Muscle of leg (tissue), 11 donors: ENCODE results near the gene PCNX2. TPM values are rescaled to one million over a fixed set of nuclear protein-coding genes. Genes with fewer than 3 reads are reported as not detected.

Experiments
- DNase-seq: peaks from one replicate; pipeline ENCODE4 v3.0.0; 2013
- H3K27ac ChIP-seq: one replicate; pipeline ENCODE4 v1.5.1; 2013; ENCODE audit warnings: mild to moderate bottlenecking, low read length, control low read depth
- H3K27me3 ChIP-seq: one replicate; pipeline ENCODE4 v1.6.1; 2013; ENCODE audit warnings: low read length; ENCODE audit not compliant: control insufficient read depth, insufficient read depth
- H3K36me3 ChIP-seq: one replicate; pipeline ENCODE4 v1.6.1; 2013; ENCODE audit warnings: low read length; ENCODE audit not compliant: control insufficient read depth, insufficient read depth
- H3K4me1 ChIP-seq: one replicate; pipeline ENCODE4 v1.6.1; 2013; ENCODE audit warnings: low read length; ENCODE audit not compliant: control insufficient read depth, insufficient read depth
- H3K4me3 ChIP-seq: one replicate; pipeline ENCODE4 v1.5.1; 2013; ENCODE audit warnings: low read length, control low read depth
- H3K9me3 ChIP-seq: replicated peaks from 2 replicates; pipeline ENCODE4 v1.6.1; 2013; ENCODE audit warnings: low read depth, low read length; ENCODE audit not compliant: control insufficient read depth
- WGBS: methylation state at CpG from one replicate; pipeline ENCODE4 v1.1.5; 2013; ENCODE audit warnings: missing lambda C conversion rate; ENCODE audit not compliant: insufficient coverage; 5-methylcytosine and 5-hydroxymethylcytosine counted together
- polyA plus RNA-seq, 8 donors: library from polyadenylated mRNA; unstranded; fragments of 120-200 nt; gene quantifications; one replicate each; pipeline versions ENCODE4 v1.2.1 to v1.2.3, GENCODE V29; 2013; ENCODE audit warnings: inconsistent platforms in 1 of 8, low replicate concordance in 1 of 8; ENCODE audit not compliant: insufficient read length in 8 of 8, insufficient read depth in 1 of 8
- total RNA-seq: library from RNA; stranded (reverse); fragments of 120-200 nt; gene quantifications from one replicate; pipeline ENCODE4 v1.2.4, GENCODE V29; 2013

Gene PCNX2
- total and polyA plus RNA-seq, 9 donors, result 2.5 to 5.2 (median 3.9) TPM

DNA sequence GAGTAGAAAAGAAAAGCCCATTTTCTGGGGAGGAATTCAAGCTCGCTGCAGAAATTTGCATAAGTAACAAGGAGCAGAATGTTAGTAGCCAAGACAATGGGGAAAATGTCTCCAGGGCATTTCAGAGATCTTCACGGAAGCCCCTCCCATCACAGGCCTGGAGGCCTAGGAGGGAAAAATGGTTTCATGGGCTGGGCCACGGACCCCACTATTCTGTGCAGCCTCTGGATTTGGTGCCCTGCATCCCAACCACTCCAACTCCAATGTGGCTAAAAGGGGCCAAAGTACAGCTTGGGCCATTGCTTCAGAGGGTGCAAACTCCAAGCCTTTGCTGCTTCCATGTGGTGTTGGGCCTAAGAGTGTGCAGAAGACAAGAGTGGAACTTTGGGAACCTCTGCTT, 302.0 kb downstream of the PCNX2 start:
- H3K27ac ChIP-seq, result no peak overlapping the region
- H3K9me3 ChIP-seq, result peaks cover 7% of the 10 kb centered on the region
- H3K4me3 ChIP-seq, result no peak overlapping the region
- H3K27me3 ChIP-seq, result no peaks in the 10 kb centered on the region
- WGBS, result 100% methylated on average over 1 of the region's 3 CpGs
- no peaks in the 10 kb centered on the region for H3K36me3 ChIP-seq
- DNase-seq, result no peak
- peaks cover 8% of the 10 kb centered on the region for H3K4me1 ChIP-seq

DNA sequence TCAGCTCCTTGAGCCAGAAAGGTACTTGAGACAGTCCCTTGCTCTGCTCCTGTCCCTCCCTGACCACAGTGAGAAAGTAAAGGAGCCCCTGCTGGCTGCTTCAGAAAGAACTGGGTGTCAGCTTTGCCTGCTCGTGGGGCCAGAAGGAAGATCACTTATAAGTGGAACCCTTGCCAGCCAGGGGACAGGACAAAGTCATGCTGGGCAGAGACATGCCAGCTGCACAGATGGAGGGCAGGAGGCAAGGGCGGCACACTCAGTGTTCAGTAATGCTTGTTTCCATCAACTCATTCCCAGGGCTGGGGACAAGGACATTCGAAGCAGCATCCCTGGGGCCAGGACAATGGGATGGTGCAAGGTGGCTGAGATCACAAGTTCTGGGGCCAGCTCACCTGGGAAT, 303.3 kb downstream of the PCNX2 start:
- peaks cover 8% of the 10 kb centered on the region for H3K4me1 ChIP-seq
- no peaks in the 10 kb centered on the region for H3K36me3 ChIP-seq
- no peak overlapping the region for H3K27ac ChIP-seq
- no peak for DNase-seq
- no peaks in the 10 kb centered on the region for H3K27me3 ChIP-seq
- H3K4me3 ChIP-seq, result no peak overlapping the region
- WGBS, result 79% methylated on average over 2 of the region's 3 CpGs
- peaks cover 7% of the 10 kb centered on the region for H3K9me3 ChIP-seq

- H3K4me1 ChIP-seq, result peaks cover 8% of the 10 kb centered on the region
- H3K27me3 ChIP-seq, result no peaks in the 10 kb centered on the region
- DNase-seq, result no peak
- H3K27ac ChIP-seq, result no peak overlapping the region
- no peaks in the 10 kb centered on the region for H3K36me3 ChIP-seq
- H3K9me3 ChIP-seq, result peaks cover 7% of the 10 kb centered on the region
- 37% methylated on average over 3 of the region's 7 CpGs for WGBS
- no peak overlapping the region for H3K4me3 ChIP-seq
These were observed 304.3 kb downstream of the PCNX2 start for GRCh38 chr1:232991238-232991637.

- no peak overlapping the region for H3K27ac ChIP-seq
- H3K27me3 ChIP-seq, result no peaks in the 10 kb centered on the region
- H3K4me1 ChIP-seq, result peaks cover 8% of the 10 kb centered on the region
- no peak overlapping the region for H3K4me3 ChIP-seq
- 85% methylated on average over 18 of the region's 20 CpGs for WGBS
- H3K9me3 ChIP-seq, result peaks cover 7% of the 10 kb centered on the region
- DNase-seq, result no peak
- H3K36me3 ChIP-seq, result no peaks in the 10 kb centered on the region
These were observed 305.1 kb downstream of the PCNX2 start for GRCh38 chr1:232990176-232991128.

DNA sequence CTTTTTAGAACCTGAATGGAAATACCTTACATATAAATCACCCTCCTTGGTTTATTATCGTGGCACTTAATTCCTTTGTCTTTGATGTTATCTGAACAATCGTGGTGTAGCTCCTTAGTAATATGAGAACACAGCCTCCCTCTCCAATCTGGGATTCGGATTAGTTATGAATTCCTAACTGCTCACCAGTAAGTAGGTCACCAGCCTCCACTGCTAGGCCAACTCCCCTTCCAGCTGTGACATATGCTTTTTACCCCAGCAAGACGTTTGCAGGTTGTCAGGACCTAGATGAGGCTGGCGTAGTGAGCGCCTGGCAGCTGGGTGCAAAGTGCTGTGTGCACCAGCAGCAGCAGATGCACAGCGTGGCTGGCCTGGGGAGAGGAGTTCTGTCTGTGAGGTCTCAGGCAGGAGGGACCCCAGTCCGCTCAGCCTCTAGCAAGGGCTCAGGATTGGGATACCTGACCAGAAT, 306.9 kb downstream of the PCNX2 start:
- no peak overlapping the region for H3K4me3 ChIP-seq
- WGBS, result 52% methylated on average over 6 of the region's 8 CpGs
- H3K27ac ChIP-seq, result no peak overlapping the region
- peaks cover 2% of the 10 kb centered on the region for H3K9me3 ChIP-seq
- peak; percentile 80 for DNase-seq
- peaks cover 4% of the 10 kb centered on the region for H3K4me1 ChIP-seq
- H3K27me3 ChIP-seq, result no peaks in the 10 kb centered on the region
- no peaks in the 10 kb centered on the region for H3K36me3 ChIP-seq

GRCh38 chr1:232987774-232988140, 307.8 kb downstream of the PCNX2 start:
- 74% methylated on average over 11 of the region's 13 CpGs for WGBS
- Histone ChIP-seq H3K27ac (no peak overlapping the region), H3K36me3 (no peaks in the 10 kb centered on the region), H3K9me3 (no peaks in the 10 kb centered on the region), H3K4me1 (peaks cover 4% of the 10 kb centered on the region), H3K27me3 (no peaks in the 10 kb centered on the region), H3K4me3 (no peak overlapping the region)
- no peak for DNase-seq

DNA sequence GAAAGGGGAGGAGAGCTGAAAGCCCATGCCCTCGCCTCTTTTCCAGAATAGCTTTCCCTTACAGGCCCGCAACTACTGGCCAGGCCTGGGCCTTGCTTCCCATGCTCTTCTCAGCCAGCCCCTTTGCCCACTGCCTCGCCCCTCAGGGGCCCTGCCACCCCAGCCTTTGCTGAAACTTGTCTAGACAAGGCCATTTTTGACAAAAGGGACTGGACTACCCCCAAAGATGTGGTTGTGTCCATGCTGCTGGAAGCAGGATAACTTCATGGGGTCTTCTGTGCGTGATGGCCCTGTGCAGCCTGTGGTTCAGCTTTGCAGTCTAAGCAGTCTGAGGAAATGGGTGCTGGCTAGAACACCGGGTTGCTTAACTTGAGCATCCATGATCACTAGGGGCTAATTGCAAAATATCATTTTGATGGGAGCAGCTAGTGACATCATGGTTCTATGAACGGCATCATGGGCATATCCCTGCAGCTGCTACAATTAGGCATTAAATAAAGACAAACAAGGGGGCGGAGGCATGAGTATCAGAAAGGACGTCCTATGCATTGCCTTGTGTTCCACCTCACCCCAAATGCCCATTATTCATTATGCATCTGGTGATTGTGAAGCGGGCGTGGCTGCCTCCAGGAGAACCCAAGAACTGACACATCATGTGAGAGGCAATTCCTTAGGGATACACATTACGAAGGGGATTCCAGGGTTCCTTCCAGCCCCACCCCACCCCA, 308.3 kb downstream of the PCNX2 start:
- Histone ChIP-seq H3K4me3 (no peak overlapping the region), H3K9me3 (no peaks in the 10 kb centered on the region)
- whole genome bisulfite sequencing, result 87% methylated on average over 4 of the region's 11 CpGs

DNA sequence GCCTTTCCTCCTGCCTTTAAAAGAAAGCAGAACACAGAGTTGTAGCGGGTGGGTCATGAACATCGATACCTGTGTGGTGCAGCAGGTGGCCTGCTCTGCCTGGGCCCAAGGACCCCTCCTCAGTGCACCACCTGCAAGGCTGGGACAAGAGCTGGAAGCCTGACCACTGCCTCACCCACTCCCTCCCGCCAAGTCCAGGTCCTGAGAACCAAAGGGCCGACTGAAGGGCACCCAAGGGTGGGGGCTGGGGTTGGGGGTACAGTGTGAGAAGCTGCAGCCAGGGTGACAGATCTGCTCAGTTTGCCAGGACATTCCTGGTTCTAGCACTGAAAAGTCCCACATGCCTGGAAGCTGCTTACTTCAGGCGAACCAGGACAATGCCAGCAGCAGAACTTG, 309.0 kb downstream of the PCNX2 start:
- Histone ChIP-seq H3K9me3 (no peaks in the 10 kb centered on the region), H3K4me3 (no peak overlapping the region), H3K27ac (no peak overlapping the region), H3K4me1 (peaks cover 4% of the 10 kb centered on the region), H3K36me3 (no peaks in the 10 kb centered on the region), H3K27me3 (no peaks in the 10 kb centered on the region)
- 93% methylated on average over 3 of the region's 5 CpGs for WGBS
- DNase-seq, result no peak

More for the DNA sequence above, 308.3 kb downstream of the PCNX2 start:
- no peak for DNase-seq
- Histone ChIP-seq H3K27me3 (no peaks in the 10 kb centered on the region), H3K4me1 (peaks cover 4% of the 10 kb centered on the region), H3K36me3 (no peaks in the 10 kb centered on the region), H3K27ac (no peak overlapping the region)

DNA sequence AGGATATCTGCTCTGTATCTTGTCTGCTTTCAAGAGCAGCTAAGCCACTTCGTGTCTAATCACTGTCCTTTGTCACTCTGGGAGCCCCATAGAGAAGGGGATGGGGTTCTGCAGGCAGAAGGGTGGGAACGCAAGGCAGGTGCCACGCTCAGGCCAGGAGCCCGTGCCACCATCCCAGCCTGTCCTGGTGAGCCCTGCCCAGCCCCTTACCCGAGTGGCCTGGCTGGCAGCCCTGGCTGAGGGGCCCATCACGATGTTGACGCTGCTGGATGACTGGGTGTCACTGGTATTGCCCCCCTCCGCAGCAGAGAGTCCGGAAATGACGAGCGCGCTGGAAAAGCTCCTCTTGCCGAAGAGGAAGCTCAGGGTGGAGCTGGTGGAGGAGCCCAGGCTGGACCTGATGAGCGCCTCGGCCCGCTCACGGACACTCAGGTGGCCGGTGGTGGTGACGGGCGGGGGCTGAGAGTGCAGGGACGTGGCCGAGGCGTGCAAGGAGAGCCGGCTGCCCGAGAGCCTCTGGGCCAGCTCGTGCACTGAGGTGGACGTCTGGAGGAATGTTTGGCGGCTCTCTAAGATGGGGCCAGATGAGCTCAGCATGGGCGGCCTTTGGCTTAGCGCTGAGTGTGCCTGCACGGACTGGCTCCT, 309.5 kb downstream of the PCNX2 start:
- Histone ChIP-seq H3K9me3 (no peaks in the 10 kb centered on the region), H3K27ac (no peak overlapping the region), H3K4me3 (no peak overlapping the region), H3K27me3 (no peaks in the 10 kb centered on the region), H3K36me3 (no peaks in the 10 kb centered on the region), H3K4me1 (peaks cover 4% of the 10 kb centered on the region)
- WGBS, result 88% methylated on average over 31 of the region's 31 CpGs
- DNase-seq, result no peak
